Uterus (tissue), 4 donors: Measurements from ENCODE around the gene SLC34A3. TPM values are rescaled to one million over a fixed set of nuclear protein-coding genes. Genes with fewer than 3 reads are reported as not detected.
A peak's percentile ranks its signal among the peaks of the same experiment; 100 is the strongest.
"Not testable (repeated sequence)": the region's sequence is repeated elsewhere in the genome, so short reads cannot be mapped to it uniquely, and the experiment has no call there.

Experiments used
- DNase-seq, 2 donors: peaks; one replicate each; pipeline ENCODE4 v3.0.0-alpha.2; 2019 to 2020
- H3K27ac ChIP-seq, 2 donors: fragments of 200-600 bp; sonication (generic); 1 replicate in 1 of 2; 2 replicates in 1 of 2; pipeline ENCODE4 v1.5.1; 2016 to 2018
- H3K27me3 ChIP-seq, 2 donors: fragments of 200-600 bp; sonication (generic); one replicate each; pipeline ENCODE4 v1.5.1; 2018 to 2019; ENCODE audit warnings: control low read depth in 1 of 2
- H3K36me3 ChIP-seq, 2 donors: fragments of 200-600 bp; sonication (generic); one replicate each; pipeline ENCODE4 v1.5.1; 2019; ENCODE audit warnings: control low read depth in 1 of 2
- H3K4me1 ChIP-seq, 2 donors: fragments of 200-600 bp; sonication (generic); one replicate each; pipeline ENCODE4 v1.5.1; 2018 to 2019; ENCODE audit warnings: control low read depth in 1 of 2
- H3K4me3 ChIP-seq, 2 donors: fragments of 200-600 bp; sonication (generic); 1 replicate in 1 of 2; 2 replicates in 1 of 2; pipeline ENCODE4 v1.5.1; 2018 to 2019; ENCODE audit warnings: mild to moderate bottlenecking in 1 of 2
- H3K9me3 ChIP-seq, 2 donors: fragments of 200-600 bp; sonication (generic); one replicate each; pipeline ENCODE4 v1.5.1; 2019; ENCODE audit warnings: control low read depth in 1 of 2
- POLR2A ChIP-seq, 2 donors: fragments of 450-650 bp; IDR thresholded peaks; one replicate each; pipeline ENCODE4 v1.6.1; 2016; ENCODE audit warnings: antibody characterized with exemption in 2 of 2, mild to moderate bottlenecking in 1 of 2, moderate library complexity in 1 of 2
- intact Hi-C: fragments of 100-400 bp; cut with DNase I; formaldehyde crosslinking; loops from one replicate; pipeline ENCODE4 v1.15.1; 2023; ENCODE audit warnings: low total_unique reads
- total RNA-seq, 4 donors: library from RNA; depleted of rRNA in 3 of 4; stranded (reverse); fragments of >200 nt in 3 of 4; gene quantifications; one replicate each; pipeline versions ENCODE4 v1.1.0 to v1.2.4, GENCODE V29; 2014 to 2023
- TF ChIP-seq, protein P1 (sequence below), 4 experiments: fragments of 200-600 bp in 2 of 4; fragments of 450-650 bp in 2 of 4; sonication (generic) in 2 of 4; IDR thresholded peaks; one replicate each; pipeline ENCODE4 v1.5.1; 2016 to 2019; ENCODE audit warnings: antibody characterized with exemption in 4 of 4, mild to moderate bottlenecking in 2 of 4, moderate library complexity in 1 of 4
- donor health status: DM: yes; HTN: yes; CAD: no.

Gene SLC34A3
- total RNA-seq, 4 donors from 2014 or later = 0.48 TPM; not detected in 3

DNA sequence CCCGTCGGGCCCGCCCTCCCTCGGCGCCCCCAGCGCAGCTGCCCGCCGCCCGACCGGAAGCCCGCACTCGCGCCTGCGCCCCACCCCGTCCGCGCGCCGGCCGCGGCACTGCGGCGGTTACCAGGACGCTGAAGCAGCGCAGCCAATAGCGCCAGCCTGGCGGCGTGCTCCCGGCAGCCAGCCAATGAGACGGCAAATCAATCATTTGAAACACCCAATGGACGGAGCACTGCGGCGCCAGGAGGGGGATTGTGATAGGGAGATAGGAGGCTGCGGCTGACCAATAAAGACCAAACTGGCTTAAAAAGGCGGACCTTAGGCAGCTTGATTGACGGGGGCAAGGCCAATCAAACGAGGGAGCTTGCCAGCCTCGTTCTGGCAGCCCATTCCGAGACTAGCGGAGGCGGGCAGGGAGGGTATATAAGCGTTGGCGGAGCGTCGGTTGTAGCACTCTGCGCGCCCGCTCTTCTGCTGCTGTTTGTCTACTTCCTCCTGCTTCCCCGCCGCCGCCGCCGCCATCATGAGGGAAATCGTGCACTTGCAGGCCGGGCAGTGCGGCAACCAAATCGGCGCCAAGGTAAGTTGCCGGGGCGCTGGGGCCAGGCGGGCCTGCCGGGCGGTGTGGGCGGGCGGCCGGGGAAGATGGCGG lies 10.3 kb downstream of the SLC34A3 start, which contains the start of gene TUBB4B:
TSS of gene TUBB4B (plus strand) at position 447 of the 649 bp plus-strand sequence. CDS start at position 521, 74 bp downstream.
- Histone ChIP-seq H3K36me3 (no peaks in the 10 kb centered on the region), H3K4me3 (peak within 1 kb of the TSS; percentile 76 to 88), H3K27ac (peak within 1 kb of the TSS; percentile 93 to 97), H3K27me3 (no peaks in the 10 kb centered on the region), H3K9me3 (no peaks in the 10 kb centered on the region), H3K4me1 (peaks cover 6 to 8% of the 10 kb centered on the region in 2 donors)
- DNase-seq = peak; percentile 99 to 100
- intact Hi-C loops = no loop called here
- peak; percentile 93 to 100 for TF ChIP-seq POLR2A (IDR thresholded peaks at IDR 0.05)
- TF ChIP-seq, protein P1, sequence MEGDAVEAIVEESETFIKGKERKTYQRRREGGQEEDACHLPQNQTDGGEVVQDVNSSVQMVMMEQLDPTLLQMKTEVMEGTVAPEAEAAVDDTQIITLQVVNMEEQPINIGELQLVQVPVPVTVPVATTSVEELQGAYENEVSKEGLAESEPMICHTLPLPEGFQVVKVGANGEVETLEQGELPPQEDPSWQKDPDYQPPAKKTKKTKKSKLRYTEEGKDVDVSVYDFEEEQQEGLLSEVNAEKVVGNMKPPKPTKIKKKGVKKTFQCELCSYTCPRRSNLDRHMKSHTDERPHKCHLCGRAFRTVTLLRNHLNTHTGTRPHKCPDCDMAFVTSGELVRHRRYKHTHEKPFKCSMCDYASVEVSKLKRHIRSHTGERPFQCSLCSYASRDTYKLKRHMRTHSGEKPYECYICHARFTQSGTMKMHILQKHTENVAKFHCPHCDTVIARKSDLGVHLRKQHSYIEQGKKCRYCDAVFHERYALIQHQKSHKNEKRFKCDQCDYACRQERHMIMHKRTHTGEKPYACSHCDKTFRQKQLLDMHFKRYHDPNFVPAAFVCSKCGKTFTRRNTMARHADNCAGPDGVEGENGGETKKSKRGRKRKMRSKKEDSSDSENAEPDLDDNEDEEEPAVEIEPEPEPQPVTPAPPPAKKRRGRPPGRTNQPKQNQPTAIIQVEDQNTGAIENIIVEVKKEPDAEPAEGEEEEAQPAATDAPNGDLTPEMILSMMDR (IDR thresholded peaks at IDR 0.05) = peak in 2 of 4 experiments; percentile 2 to 50

DNA sequence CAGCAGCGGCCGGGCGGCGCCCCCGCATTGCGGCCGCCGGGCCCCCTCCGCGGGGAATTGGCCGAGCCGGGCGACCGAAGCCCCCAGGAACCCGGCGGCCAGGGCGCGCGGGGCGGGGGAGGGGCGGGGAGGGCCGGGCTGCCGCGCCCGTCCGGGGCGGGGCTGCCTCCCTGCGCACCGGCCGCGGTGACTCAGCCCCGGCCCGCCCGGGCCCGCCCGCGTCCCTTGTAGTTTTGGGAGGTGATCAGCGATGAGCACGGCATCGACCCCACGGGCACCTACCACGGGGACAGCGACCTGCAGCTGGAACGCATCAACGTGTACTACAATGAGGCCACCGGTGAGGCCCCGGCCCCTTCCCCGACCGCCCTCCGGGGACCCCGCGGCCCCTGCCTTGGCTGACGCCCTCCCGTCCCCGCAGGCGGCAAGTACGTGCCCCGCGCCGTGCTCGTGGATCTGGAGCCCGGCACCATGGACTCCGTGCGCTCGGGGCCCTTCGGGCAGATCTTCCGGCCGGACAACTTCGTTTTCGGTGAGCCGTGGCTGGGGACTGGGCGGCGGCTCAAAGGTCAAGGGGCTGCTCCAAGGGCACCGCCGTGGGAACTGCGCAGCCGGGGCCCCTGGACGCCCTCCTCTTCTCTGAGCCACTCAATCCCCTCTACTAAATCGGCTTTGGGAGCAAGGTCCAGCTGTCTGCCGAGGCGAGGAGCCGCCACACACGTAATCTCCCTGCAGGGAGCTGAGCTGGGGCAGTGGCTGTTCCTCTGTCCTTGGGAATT lies 11.0 kb downstream of the SLC34A3 start:
- H3K27ac ChIP-seq = peak overlapping the region; percentile 91 to 97

DNA sequence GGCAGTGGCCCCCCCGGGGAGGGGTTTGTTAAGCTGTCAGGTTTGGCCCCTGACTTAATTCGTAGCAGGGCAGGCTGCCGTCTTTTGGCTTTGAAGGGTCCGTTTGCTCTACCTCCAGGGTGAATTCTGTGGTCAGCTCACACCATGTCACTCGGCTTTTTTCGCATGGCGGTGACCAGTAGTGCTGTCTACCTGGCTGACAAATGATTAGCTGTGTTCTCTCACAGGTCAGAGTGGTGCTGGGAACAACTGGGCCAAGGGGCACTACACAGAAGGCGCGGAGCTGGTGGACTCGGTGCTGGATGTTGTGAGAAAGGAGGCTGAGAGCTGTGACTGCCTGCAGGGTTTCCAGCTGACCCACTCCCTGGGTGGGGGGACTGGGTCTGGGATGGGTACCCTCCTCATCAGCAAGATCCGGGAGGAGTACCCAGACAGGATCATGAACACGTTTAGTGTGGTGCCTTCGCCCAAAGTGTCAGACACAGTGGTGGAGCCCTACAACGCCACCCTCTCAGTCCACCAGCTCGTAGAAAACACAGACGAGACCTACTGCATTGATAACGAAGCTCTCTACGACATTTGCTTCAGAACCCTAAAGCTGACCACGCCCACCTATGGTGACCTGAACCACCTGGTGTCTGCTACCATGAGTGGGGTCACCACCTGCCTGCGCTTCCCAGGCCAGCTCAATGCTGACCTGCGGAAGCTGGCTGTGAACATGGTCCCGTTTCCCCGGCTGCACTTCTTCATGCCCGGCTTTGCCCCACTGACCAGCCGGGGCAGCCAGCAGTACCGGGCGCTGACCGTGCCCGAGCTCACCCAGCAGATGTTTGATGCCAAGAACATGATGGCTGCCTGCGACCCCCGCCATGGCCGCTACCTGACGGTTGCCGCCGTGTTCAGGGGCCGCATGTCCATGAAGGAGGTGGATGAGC lies 11.8 kb downstream of the SLC34A3 start:
- Histone ChIP-seq H3K27me3 (no peaks in the 10 kb centered on the region), H3K9me3 (no peaks in the 10 kb centered on the region), H3K4me1 (peaks cover 0 to 6% of the 10 kb centered on the region in 2 donors), H3K27ac (peak overlapping the region; percentile 91 to 97), H3K4me3 (peak overlapping the region; percentile 76 to 88), H3K36me3 (no peaks in the 10 kb centered on the region)
- no peak for DNase-seq
- TF ChIP-seq, protein P1 (IDR thresholded peaks at IDR 0.05) = no peak
- TF ChIP-seq POLR2A (IDR thresholded peaks at IDR 0.05) = no peak
- intact Hi-C loops = no loop called here

More for the DNA sequence above, 11.0 kb downstream of the SLC34A3 start:
- Histone ChIP-seq H3K9me3 (no peaks in the 10 kb centered on the region), H3K4me1 (peaks cover under 1 to 6% of the 10 kb centered on the region in 2 donors), H3K36me3 (no peaks in the 10 kb centered on the region), H3K27me3 (no peaks in the 10 kb centered on the region), H3K4me3 (peak overlapping the region; percentile 76 to 88)
- no peak for TF ChIP-seq POLR2A (IDR thresholded peaks at IDR 0.05)
- TF ChIP-seq, protein P1 (IDR thresholded peaks at IDR 0.05) = no peak
- DNase-seq = peak; percentile 64 to 70
- intact Hi-C loops = no loop called here

DNA sequence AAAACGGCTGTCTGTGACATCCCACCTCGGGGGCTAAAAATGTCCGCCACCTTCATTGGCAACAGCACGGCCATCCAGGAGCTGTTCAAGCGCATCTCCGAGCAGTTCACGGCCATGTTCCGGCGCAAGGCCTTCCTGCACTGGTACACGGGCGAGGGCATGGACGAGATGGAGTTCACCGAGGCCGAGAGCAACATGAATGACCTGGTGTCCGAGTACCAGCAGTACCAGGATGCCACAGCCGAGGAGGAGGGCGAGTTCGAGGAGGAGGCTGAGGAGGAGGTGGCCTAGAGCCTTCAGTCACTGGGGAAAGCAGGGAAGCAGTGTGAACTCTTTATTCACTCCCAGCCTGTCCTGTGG lies 12.5 kb downstream of the SLC34A3 start:
- H3K4me1 ChIP-seq, H3K9me3 ChIP-seq, H3K36me3 ChIP-seq, H3K4me3 ChIP-seq, DNase-seq, H3K27me3 ChIP-seq, H3K27ac ChIP-seq, intact Hi-C loops: not testable (repeated sequence)
